Smooth muscle cell of the pulmonary artery (primary cell): ENCODE results near the gene TUBD1. TPM values are rescaled to one million over a fixed set of nuclear protein-coding genes. Genes with fewer than 3 reads are reported as not detected.

Experiments
- total RNA-seq: library from RNA; depleted of rRNA; stranded (reverse); fragments of >200 nt; gene quantifications from 2 replicates; pipeline ENCODE4 v1.2.3, GENCODE V29; 2014

TUBD1 gene, protein sequence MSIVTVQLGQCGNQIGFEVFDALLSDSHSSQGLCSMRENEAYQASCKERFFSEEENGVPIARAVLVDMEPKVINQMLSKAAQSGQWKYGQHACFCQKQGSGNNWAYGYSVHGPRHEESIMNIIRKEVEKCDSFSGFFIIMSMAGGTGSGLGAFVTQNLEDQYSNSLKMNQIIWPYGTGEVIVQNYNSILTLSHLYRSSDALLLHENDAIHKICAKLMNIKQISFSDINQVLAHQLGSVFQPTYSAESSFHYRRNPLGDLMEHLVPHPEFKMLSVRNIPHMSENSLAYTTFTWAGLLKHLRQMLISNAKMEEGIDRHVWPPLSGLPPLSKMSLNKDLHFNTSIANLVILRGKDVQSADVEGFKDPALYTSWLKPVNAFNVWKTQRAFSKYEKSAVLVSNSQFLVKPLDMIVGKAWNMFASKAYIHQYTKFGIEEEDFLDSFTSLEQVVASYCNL
- total RNA-seq = 5.3 and 6.8 TPM in 2 replicates

DNA sequence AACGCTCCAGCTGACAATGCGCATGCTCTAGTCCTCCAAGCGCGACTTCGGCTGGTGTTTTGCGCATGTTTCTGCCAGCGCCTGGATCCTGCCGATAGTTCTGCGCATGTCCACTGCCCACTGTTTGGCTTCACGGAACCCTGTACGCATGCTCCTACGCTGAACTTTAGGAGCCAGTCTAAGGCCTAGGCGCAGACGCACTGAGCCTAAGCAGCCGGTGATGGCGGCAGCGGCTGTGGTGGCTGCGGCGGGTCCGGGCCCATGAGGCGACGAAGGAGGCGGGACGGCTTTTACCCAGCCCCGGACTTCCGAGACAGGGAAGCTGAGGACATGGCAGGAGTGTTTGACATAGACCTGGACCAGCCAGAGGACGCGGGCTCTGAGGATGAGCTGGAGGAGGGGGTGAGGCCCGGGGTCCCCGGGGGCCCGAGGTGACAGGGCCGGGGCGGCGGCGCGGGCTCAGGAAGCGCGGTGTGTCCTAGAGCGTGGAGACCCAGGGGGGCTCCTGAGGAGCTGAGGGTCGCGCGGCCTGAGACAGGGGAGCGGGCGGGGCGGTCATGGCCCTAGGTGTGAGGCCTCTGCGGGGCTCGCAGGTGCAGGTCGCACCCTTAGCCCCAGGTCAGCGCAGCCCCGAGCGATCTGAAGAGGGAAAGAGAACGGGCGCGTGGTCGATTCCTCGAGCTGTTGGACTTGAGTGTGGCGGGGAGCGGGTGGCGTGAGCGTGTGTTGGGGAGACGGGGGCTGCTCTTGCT, at the start of gene TUBD1, which contains the start of gene RPS6KB1:
TSS of gene TUBD1 (minus strand) at position 20 of the 752 bp plus-strand sequence. CDS start 1,941 bp downstream, outside the sequence.
TSS of gene RPS6KB1 (plus strand) at position 198 of the 752 bp plus-strand sequence. CDS start at position 262, 64 bp downstream.

Other genes with a start within 250 kb of the TUBD1 start
- 18.1 and 23.0 TPM in 2 replicates for gene PTRH2, start 185.5 kb downstream of the TUBD1 start, total RNA-seq
- gene VMP1, start 185.3 kb downstream of the TUBD1 start, total RNA-seq = 144 and 174 TPM in 2 replicates
- 19.5 and 25.3 TPM in 2 replicates for gene RPS6KB1, start 178 bp upstream of the TUBD1 start, total RNA-seq
- gene RNFT1, start 71.8 kb upstream of the TUBD1 start, total RNA-seq = 14.8 and 18.1 TPM in 2 replicates
- gene HEATR6, start 186.0 kb upstream of the TUBD1 start, total RNA-seq = 17.3 and 26.5 TPM in 2 replicates